Muscle of leg (tissue), 11 donors: ENCODE results near the gene FCRL4. TPM values are rescaled to one million over a fixed set of nuclear protein-coding genes. Genes with fewer than 3 reads are reported as not detected.
A peak's percentile ranks its signal among the peaks of the same experiment; 100 is the strongest.

Experiments
- DNase-seq: peaks from one replicate; pipeline ENCODE4 v3.0.0; 2013
- H3K27ac ChIP-seq: one replicate; pipeline ENCODE4 v1.5.1; 2013; ENCODE audit warnings: mild to moderate bottlenecking, low read length, control low read depth
- H3K27me3 ChIP-seq: one replicate; pipeline ENCODE4 v1.6.1; 2013; ENCODE audit warnings: low read length; ENCODE audit not compliant: control insufficient read depth, insufficient read depth
- H3K36me3 ChIP-seq: one replicate; pipeline ENCODE4 v1.6.1; 2013; ENCODE audit warnings: low read length; ENCODE audit not compliant: control insufficient read depth, insufficient read depth
- H3K4me1 ChIP-seq: one replicate; pipeline ENCODE4 v1.6.1; 2013; ENCODE audit warnings: low read length; ENCODE audit not compliant: control insufficient read depth, insufficient read depth
- H3K4me3 ChIP-seq: one replicate; pipeline ENCODE4 v1.5.1; 2013; ENCODE audit warnings: low read length, control low read depth
- H3K9me3 ChIP-seq: replicated peaks from 2 replicates; pipeline ENCODE4 v1.6.1; 2013; ENCODE audit warnings: low read depth, low read length; ENCODE audit not compliant: control insufficient read depth
- WGBS: methylation state at CpG from one replicate; pipeline ENCODE4 v1.1.5; 2013; ENCODE audit warnings: missing lambda C conversion rate; ENCODE audit not compliant: insufficient coverage; 5-methylcytosine and 5-hydroxymethylcytosine counted together
- polyA plus RNA-seq, 8 donors: library from polyadenylated mRNA; unstranded; fragments of 120-200 nt; gene quantifications; one replicate each; pipeline versions ENCODE4 v1.2.1 to v1.2.3, GENCODE V29; 2013; ENCODE audit warnings: inconsistent platforms in 1 of 8, low replicate concordance in 1 of 8; ENCODE audit not compliant: insufficient read length in 8 of 8, insufficient read depth in 1 of 8
- total RNA-seq: library from RNA; stranded (reverse); fragments of 120-200 nt; gene quantifications from one replicate; pipeline ENCODE4 v1.2.4, GENCODE V29; 2013

The FCRL4 gene
- total and polyA plus RNA-seq, 9 donors, result not detected

DNA sequence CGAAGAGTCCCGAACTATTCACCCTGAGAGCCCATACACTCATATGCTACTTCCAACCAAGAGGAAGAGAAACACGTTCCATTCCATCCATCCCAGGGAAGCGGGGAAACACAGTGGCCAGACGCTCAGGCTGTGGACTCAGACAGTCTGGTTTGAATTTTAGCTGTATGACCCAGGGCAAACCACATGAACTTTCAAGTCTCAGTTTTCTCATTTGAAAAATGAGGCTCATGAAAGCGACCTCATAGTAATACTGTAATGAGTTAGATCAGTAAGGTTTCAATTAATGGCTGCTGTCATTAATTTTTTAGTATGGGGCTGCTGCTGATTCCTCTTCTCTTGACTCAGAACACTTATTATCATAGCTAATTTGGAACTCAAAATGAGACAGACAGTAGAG lies 1.5 kb downstream of the FCRL4 start:
- H3K36me3 ChIP-seq, result no peaks in the 10 kb centered on the region
- no peak for DNase-seq
- no peak overlapping the region for H3K4me3 ChIP-seq
- no peaks in the 10 kb centered on the region for H3K4me1 ChIP-seq
- peaks cover 2% of the 10 kb centered on the region for H3K27me3 ChIP-seq
- WGBS, result no CpG with 5 or more reads among the region's 6 CpGs
- no peak overlapping the region for H3K27ac ChIP-seq
- H3K9me3 ChIP-seq, result no peaks in the 10 kb centered on the region

DNA sequence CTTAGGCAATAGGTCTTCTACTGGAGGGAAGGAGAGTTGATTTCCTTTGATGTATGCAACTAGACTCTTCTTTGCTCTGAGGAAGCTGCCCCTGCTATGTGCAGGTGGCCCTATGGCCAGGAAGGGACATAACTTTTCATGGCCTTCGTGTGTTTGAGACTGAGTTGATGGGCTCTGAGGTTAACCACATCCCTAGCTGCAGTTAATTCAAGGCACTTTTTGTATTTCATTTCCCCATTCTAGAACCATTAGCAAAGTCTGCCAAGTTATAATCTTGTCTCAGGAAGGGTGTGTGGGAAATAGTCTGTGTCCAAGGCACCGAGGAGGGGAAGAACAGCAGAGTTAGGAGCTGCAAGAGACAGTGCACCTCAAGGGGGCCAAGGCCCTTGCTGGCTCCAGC lies 2.5 kb downstream of the FCRL4 start:
- Histone ChIP-seq H3K27me3 (peaks cover 2% of the 10 kb centered on the region), H3K4me3 (no peak overlapping the region), H3K27ac (no peak overlapping the region), H3K4me1 (no peaks in the 10 kb centered on the region), H3K36me3 (no peaks in the 10 kb centered on the region), H3K9me3 (no peaks in the 10 kb centered on the region)
- WGBS, result 29% methylated on average over 1 of the region's 2 CpGs
- peak; percentile 26 for DNase-seq

DNA sequence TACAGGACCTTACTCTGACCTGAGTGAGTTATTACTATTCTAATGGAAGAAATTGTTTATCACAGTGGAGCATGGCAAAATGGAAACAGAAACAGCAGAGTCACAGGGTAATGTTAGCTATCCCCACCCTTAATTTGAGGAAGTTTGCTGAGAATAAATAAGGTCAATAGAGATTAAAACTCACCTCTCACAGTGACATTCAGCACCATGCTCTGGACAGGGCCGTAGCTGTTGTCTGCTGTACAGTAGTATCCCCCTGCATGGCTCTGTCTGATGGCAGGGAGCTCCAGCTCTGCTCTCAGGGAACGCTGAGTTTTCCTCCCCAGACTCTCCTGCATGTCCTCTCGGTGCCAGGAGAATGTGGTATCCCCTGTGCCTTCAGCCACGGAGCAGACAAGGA lies 11.9 kb downstream of the FCRL4 start:
- 42% methylated on average over 3 of the region's 4 CpGs for WGBS

DNA sequence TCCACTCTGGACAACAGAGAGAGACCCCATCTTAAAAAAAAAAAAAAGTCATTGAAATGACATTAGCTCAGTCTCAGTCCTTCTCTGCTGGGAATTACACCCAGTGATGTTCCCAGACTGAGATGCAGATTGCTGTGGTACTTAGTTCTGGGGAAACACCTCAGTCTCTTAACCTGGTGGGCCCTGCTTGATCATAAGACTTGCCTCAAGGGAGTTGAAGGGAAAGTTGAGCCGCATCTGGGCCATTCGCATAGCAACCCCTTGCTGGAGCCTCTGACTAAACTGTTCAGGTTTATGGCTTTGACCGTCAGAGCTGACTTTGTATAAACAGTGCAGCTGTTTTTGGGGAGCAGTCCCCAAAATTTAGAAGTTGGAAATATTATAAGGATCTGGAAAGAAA lies 13.4 kb downstream of the FCRL4 start:
- H3K9me3 ChIP-seq, result peaks cover 3% of the 10 kb centered on the region
- no peak for DNase-seq
- H3K27me3 ChIP-seq, result peaks cover 7% of the 10 kb centered on the region
- H3K4me1 ChIP-seq, result no peaks in the 10 kb centered on the region
- H3K36me3 ChIP-seq, result no peaks in the 10 kb centered on the region
- H3K4me3 ChIP-seq, result no peak overlapping the region
- no peak overlapping the region for H3K27ac ChIP-seq
- 73% methylated on average over 2 of the region's 3 CpGs for WGBS

More for the DNA sequence above, 11.9 kb downstream of the FCRL4 start:
- Histone ChIP-seq H3K27me3 (peaks cover 7% of the 10 kb centered on the region), H3K27ac (no peak overlapping the region), H3K4me3 (no peak overlapping the region), H3K9me3 (peaks cover 3% of the 10 kb centered on the region), H3K4me1 (no peaks in the 10 kb centered on the region), H3K36me3 (no peaks in the 10 kb centered on the region)
- no peak for DNase-seq

DNA sequence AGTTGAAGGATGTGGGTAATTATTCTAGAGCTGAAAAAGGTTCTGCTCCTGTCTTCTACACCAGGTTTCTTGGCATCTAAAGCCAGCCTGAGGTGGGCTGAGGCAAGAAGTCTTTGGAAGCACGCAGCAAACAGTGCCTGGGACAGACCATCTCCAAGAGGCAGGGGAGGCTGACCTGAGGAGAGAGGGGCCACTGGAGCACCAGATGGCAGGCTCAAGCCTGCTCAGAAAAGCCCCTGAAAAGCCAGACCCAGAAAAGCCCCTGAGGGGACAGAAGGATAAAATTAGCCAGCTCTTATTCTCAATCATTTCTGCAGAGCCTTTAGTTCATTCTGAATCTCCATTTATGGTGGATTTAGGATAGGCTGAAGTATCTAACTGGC lies 17.1 kb downstream of the FCRL4 start:
- 55% methylated on average over 1 of the region's 1 CpG for WGBS
- H3K4me3 ChIP-seq, result no peak overlapping the region
- no peak overlapping the region for H3K27ac ChIP-seq
- H3K9me3 ChIP-seq, result peaks cover 3% of the 10 kb centered on the region
- no peaks in the 10 kb centered on the region for H3K4me1 ChIP-seq
- peaks cover 7% of the 10 kb centered on the region for H3K27me3 ChIP-seq
- no peaks in the 10 kb centered on the region for H3K36me3 ChIP-seq
- no peak for DNase-seq

DNA sequence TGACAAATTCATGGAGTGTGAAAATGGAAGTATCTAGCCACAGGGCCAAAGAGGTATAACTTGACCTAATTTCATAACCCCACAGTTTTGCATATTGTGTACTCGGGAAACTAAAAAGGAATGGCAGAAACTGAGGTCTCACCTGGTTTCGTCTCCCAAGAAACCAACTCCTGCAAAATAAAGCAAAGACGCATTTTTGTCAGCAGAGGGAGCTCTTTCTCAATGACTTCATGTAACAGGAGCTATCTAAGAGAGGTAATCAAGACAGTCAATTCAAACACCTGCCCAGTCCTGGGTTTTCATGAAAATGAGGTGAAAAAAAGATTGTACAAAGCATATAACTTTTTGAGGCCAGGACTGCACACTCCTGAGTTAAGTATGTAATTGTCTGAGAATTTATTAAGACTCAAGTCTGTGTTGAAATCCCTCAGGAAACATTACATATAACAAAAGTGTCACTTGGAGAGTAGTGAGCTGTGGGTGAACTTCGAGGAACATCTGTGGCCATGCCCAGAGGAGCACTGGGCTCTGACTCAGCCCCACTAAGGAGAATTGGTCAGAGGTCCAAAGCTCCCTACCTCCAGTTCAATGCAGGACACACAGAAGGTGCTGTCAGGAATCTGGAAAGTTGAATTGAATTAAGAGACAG lies 17.6 kb downstream of the FCRL4 start:
- Histone ChIP-seq H3K9me3 (peaks cover 3% of the 10 kb centered on the region), H3K4me1 (no peaks in the 10 kb centered on the region)
- 0% methylated on average over 1 of the region's 4 CpGs for WGBS

GRCh38 chr1:157577420-157577819 lies 20.5 kb downstream of the FCRL4 start:
- WGBS, result 54% methylated on average over 2 of the region's 3 CpGs
- Histone ChIP-seq H3K4me1 (no peaks in the 10 kb centered on the region), H3K27ac (no peak overlapping the region), H3K4me3 (no peak overlapping the region), H3K27me3 (peaks cover 2% of the 10 kb centered on the region), H3K9me3 (no peaks in the 10 kb centered on the region), H3K36me3 (no peaks in the 10 kb centered on the region)
- no peak for DNase-seq

More for the DNA sequence above, 17.6 kb downstream of the FCRL4 start:
- peak; percentile 59 for DNase-seq
- Histone ChIP-seq H3K4me3 (no peak overlapping the region), H3K27ac (no peak overlapping the region), H3K27me3 (peaks cover 7% of the 10 kb centered on the region), H3K36me3 (no peaks in the 10 kb centered on the region)

GRCh38 chr1:157575744-157576143 lies 22.1 kb downstream of the FCRL4 start:
- Histone ChIP-seq H3K9me3 (no peaks in the 10 kb centered on the region), H3K27ac (no peak overlapping the region), H3K27me3 (no peaks in the 10 kb centered on the region), H3K4me1 (no peaks in the 10 kb centered on the region), H3K4me3 (no peak overlapping the region), H3K36me3 (no peaks in the 10 kb centered on the region)
- no CpG with 5 or more reads among the region's 2 CpGs for WGBS
- no peak for DNase-seq

DNA sequence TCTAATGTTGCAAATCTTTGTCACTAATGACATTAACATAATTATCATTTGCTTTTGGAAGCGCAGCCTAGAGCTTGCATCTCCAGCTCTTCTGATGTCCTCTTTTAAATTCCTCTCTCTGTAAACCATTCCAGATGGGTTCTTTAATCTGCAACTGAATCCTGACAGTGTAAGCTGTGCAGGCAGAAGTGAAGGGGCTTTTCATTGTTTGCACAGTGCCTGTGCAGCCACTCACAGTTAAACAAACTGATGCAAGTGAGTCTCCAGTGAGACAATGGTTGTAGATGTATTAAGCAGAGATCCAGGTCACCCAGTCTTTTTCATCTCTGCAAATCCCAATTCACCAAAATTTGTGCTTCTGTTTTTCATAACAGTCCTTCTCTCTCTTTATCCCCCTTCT lies 23.0 kb downstream of the FCRL4 start:
- Histone ChIP-seq H3K27me3 (no peaks in the 10 kb centered on the region), H3K27ac (no peak overlapping the region), H3K4me3 (no peak overlapping the region), H3K4me1 (no peaks in the 10 kb centered on the region), H3K36me3 (no peaks in the 10 kb centered on the region), H3K9me3 (no peaks in the 10 kb centered on the region)
- WGBS, result no CpG with 5 or more reads among the region's 1 CpG
- DNase-seq, result no peak

DNA sequence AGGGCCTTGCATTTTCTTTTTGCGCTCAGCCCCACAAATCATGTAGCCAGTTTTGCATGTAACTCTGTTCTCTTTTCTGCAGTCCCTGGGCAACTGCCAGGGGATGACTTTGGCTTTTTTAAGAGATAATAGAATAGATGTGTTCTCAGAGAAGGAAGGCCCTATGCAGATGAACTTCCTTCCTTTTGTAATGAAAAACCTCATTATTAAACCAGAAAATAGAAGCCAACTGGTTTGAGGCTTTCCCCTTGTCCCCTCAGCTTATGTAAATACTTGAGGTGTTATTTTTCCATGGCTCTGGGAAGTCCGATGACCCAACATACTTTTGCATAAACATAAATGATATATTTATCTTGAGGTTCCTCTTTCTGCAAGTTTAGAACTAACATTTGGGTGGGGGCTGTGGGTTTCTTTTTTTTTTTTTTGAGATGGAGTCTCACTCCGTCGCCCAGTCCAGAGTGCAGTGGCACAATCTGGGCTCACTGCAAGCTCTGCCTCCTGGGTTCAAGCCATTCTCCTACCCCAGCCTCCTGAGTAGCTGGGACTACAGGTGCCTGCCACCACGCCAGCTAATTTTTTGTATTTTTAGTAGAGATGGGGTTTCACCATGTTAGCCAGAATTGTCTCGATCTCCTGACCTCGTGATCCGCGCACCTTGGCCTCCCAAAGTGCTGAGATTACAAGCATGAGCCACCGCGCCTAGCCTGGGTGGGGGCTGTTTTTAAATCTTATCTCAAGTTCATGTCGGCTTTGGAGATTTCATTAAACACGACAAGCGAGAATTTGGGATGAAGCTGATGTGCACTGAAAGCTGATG lies 31.2 kb downstream of the FCRL4 start:
- no peaks in the 10 kb centered on the region for H3K9me3 ChIP-seq
- H3K4me1 ChIP-seq, result no peaks in the 10 kb centered on the region
- peak; percentile 26 for DNase-seq
- no peak overlapping the region for H3K27ac ChIP-seq
- no peaks in the 10 kb centered on the region for H3K36me3 ChIP-seq
- no peaks in the 10 kb centered on the region for H3K27me3 ChIP-seq
- no peak overlapping the region for H3K4me3 ChIP-seq
- WGBS, result 97% methylated on average over 5 of the region's 14 CpGs
